Right atrium auricular region (tissue), 2 donors: ENCODE results near the gene PCSK6. TPM values are rescaled to one million over a fixed set of nuclear protein-coding genes. Genes with fewer than 3 reads are reported as not detected.

ENCODE experiments used
- DNase-seq: peaks from one replicate; pipeline ENCODE4 v3.0.0-alpha.2; 2019; ENCODE audit warnings: low spot score
- H3K27ac ChIP-seq, 2 donors: fragments of 200-600 bp; sonication (generic); 1 replicate in 1 of 2; 2 replicates in 1 of 2; pipeline ENCODE4 v1.5.1; 2016 to 2019
- H3K27me3 ChIP-seq, 2 donors: fragments of 200-600 bp; sonication (generic); one replicate each; pipeline versions ENCODE4 v1.5.1 to v1.6.0; 2017 to 2019
- H3K36me3 ChIP-seq: fragments of 200-600 bp; sonication (generic); one replicate; pipeline ENCODE4 v1.5.1; 2016
- H3K4me1 ChIP-seq, 2 donors: fragments of 200-600 bp; sonication (generic); one replicate each; pipeline versions ENCODE4 v1.5.1 to v1.6.0; 2017 to 2019
- H3K4me3 ChIP-seq, 2 donors: fragments of 200-600 bp; sonication (generic); 1 replicate in 1 of 2; 2 replicates in 1 of 2; pipeline ENCODE4 v1.5.1; 2017 to 2019; ENCODE audit warnings: mild to moderate bottlenecking in 1 of 2, moderate library complexity in 1 of 2
- H3K9me3 ChIP-seq, 2 donors: fragments of 200-600 bp; sonication (generic); one replicate each; pipeline ENCODE4 v1.5.1; 2019
- total RNA-seq, 2 donors: library from RNA; depleted of rRNA; stranded (reverse); fragments of >200 nt; gene quantifications; one replicate each; pipeline ENCODE4 v1.1.0, GENCODE V29; 2016
- TF ChIP-seq, protein P1 (sequence below), 2 donors: fragments of 200-600 bp; sonication (generic); IDR thresholded peaks; one replicate each; pipeline ENCODE4 v1.5.1; 2019; ENCODE audit warnings: antibody characterized with exemption in 2 of 2

The PCSK6 gene
- total RNA-seq, 2 donors from 2014 or later = 14.4 to 19.9 TPM

- H3K27ac ChIP-seq = no peak overlapping the region
- peaks cover 0 to 19% of the 10 kb centered on the region in 2 donors for H3K4me1 ChIP-seq
- H3K9me3 ChIP-seq = no peaks in the 10 kb centered on the region
- H3K27me3 ChIP-seq = no peaks in the 10 kb centered on the region
- no peaks in the 10 kb centered on the region for H3K36me3 ChIP-seq
- TF ChIP-seq, protein P1, sequence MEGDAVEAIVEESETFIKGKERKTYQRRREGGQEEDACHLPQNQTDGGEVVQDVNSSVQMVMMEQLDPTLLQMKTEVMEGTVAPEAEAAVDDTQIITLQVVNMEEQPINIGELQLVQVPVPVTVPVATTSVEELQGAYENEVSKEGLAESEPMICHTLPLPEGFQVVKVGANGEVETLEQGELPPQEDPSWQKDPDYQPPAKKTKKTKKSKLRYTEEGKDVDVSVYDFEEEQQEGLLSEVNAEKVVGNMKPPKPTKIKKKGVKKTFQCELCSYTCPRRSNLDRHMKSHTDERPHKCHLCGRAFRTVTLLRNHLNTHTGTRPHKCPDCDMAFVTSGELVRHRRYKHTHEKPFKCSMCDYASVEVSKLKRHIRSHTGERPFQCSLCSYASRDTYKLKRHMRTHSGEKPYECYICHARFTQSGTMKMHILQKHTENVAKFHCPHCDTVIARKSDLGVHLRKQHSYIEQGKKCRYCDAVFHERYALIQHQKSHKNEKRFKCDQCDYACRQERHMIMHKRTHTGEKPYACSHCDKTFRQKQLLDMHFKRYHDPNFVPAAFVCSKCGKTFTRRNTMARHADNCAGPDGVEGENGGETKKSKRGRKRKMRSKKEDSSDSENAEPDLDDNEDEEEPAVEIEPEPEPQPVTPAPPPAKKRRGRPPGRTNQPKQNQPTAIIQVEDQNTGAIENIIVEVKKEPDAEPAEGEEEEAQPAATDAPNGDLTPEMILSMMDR (IDR thresholded peaks at IDR 0.05) = no peak
- H3K4me3 ChIP-seq = no peak overlapping the region
- DNase-seq = peak; percentile 13
Measured at GRCh38 chr15:101486696-101487459, 2.6 kb downstream of the PCSK6 start.

- no peaks in the 10 kb centered on the region for H3K36me3 ChIP-seq
- peaks cover 0 to 11% of the 10 kb centered on the region in 2 donors for H3K4me1 ChIP-seq
- DNase-seq = no peak
- H3K9me3 ChIP-seq = no peaks in the 10 kb centered on the region
- no peaks in the 10 kb centered on the region for H3K27me3 ChIP-seq
- H3K27ac ChIP-seq = no peak overlapping the region
- TF ChIP-seq, protein P1 (IDR thresholded peaks at IDR 0.05) = no peak
- no peak overlapping the region for H3K4me3 ChIP-seq
Measured at GRCh38 chr15:101483462-101483861, 6.0 kb downstream of the PCSK6 start.

GRCh38 chr15:101482526-101483371 lies 6.8 kb downstream of the PCSK6 start:
- Histone ChIP-seq H3K27ac (peak overlapping the region in 1 of 2 donors; percentile 53), H3K9me3 (no peaks in the 10 kb centered on the region), H3K27me3 (no peaks in the 10 kb centered on the region), H3K4me1 (peaks cover 0 to 11% of the 10 kb centered on the region in 2 donors), H3K4me3 (no peak overlapping the region), H3K36me3 (no peaks in the 10 kb centered on the region)
- DNase-seq = no peak
- TF ChIP-seq, protein P1 (IDR thresholded peaks at IDR 0.05) = no peak

GRCh38 chr15:101481917-101482525 lies 7.5 kb downstream of the PCSK6 start:
- no peaks in the 10 kb centered on the region for H3K27me3 ChIP-seq
- no peaks in the 10 kb centered on the region for H3K9me3 ChIP-seq
- TF ChIP-seq, protein P1 (IDR thresholded peaks at IDR 0.05) = no peak
- peaks cover 0 to 13% of the 10 kb centered on the region in 2 donors for H3K4me1 ChIP-seq
- no peak overlapping the region for H3K4me3 ChIP-seq
- peak overlapping the region in 1 of 2 donors; percentile 53 for H3K27ac ChIP-seq
- no peaks in the 10 kb centered on the region for H3K36me3 ChIP-seq
- no peak for DNase-seq

DNA sequence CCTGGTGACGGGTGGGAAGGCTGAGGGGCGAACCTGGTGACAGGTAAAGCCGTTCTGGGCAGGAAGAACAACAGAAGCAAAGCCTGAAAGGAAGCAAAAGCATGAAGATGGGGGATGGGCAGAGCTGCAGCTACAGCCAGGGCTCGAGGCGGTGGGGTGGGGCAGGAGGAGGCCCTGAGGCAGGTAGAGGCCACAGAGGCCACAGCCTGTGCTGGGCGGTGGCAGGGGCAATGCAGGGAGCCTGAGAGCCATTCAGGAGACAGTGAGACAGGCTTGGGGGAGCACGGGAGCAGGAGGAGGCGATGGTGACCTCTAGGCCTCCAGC lies 8.2 kb downstream of the PCSK6 start:
- H3K4me3 ChIP-seq = no peak overlapping the region
- H3K4me1 ChIP-seq = peaks cover 0 to 13% of the 10 kb centered on the region in 2 donors
- DNase-seq = no peak
- H3K27ac ChIP-seq = no peak overlapping the region
- H3K27me3 ChIP-seq = no peaks in the 10 kb centered on the region
- H3K9me3 ChIP-seq = no peaks in the 10 kb centered on the region
- H3K36me3 ChIP-seq = no peaks in the 10 kb centered on the region
- TF ChIP-seq, protein P1 (IDR thresholded peaks at IDR 0.05) = no peak
